ENCODE results near the gene RERE.

The RERE gene

GRCh38 chr1:8583031-8583430 lies 234.4 kb downstream of the RERE start:
- Mint-ChIP-seq H3K9me3 (no peaks in the 10 kb centered on the region), H3K27ac (no peak overlapping the region), H3K4me3 (no peak overlapping the region), H3K36me3 (ENCODE audit: low read depth) (peaks cover 4% of the 10 kb centered on the region), H3K27me3 (no peaks in the 10 kb centered on the region), H3K4me1 (ENCODE audit: low read depth) (peaks cover 13% of the 10 kb centered on the region)
- no peak for DNase-seq

GRCh38 chr1:8580566-8580965 lies 236.9 kb downstream of the RERE start:
- no peak overlapping the region for H3K27ac Mint-ChIP-seq
- no peaks in the 10 kb centered on the region for H3K27me3 Mint-ChIP-seq
- DNase-seq = no peak
- H3K4me1 Mint-ChIP-seq (ENCODE audit: low read depth) = no peaks in the 10 kb centered on the region
- H3K9me3 Mint-ChIP-seq = no peaks in the 10 kb centered on the region
- peaks cover 7% of the 10 kb centered on the region for H3K36me3 Mint-ChIP-seq (ENCODE audit: low read depth)
- H3K4me3 Mint-ChIP-seq = no peak overlapping the region

- peaks cover 7% of the 10 kb centered on the region for H3K36me3 Mint-ChIP-seq (ENCODE audit: low read depth)
- DNase-seq = no peak
- no peak overlapping the region for H3K27ac Mint-ChIP-seq
- H3K27me3 Mint-ChIP-seq = no peaks in the 10 kb centered on the region
- no peak overlapping the region for H3K4me3 Mint-ChIP-seq
- H3K9me3 Mint-ChIP-seq = no peaks in the 10 kb centered on the region
- no peaks in the 10 kb centered on the region for H3K4me1 Mint-ChIP-seq (ENCODE audit: low read depth)
Measured at GRCh38 chr1:8578936-8579335, 238.5 kb downstream of the RERE start.

GRCh38 chr1:8578132-8578877 lies 239.1 kb downstream of the RERE start:
- Mint-ChIP-seq H3K27ac (no peak overlapping the region), H3K4me3 (no peak overlapping the region), H3K9me3 (no peaks in the 10 kb centered on the region), H3K4me1 (ENCODE audit: low read depth) (no peaks in the 10 kb centered on the region), H3K36me3 (ENCODE audit: low read depth) (peaks cover 7% of the 10 kb centered on the region), H3K27me3 (no peaks in the 10 kb centered on the region)
- no peak for DNase-seq

- Mint-ChIP-seq H3K4me1 (ENCODE audit: low read depth) (peaks cover 5% of the 10 kb centered on the region), H3K27ac (no peak overlapping the region)
Measured at GRCh38 chr1:8574985-8575384, 242.5 kb downstream of the RERE start.

GRCh38 chr1:8572106-8572505 lies 245.3 kb downstream of the RERE start:
- H3K9me3 Mint-ChIP-seq = no peaks in the 10 kb centered on the region
- no peak overlapping the region for H3K4me3 Mint-ChIP-seq
- peaks cover 7% of the 10 kb centered on the region for H3K4me1 Mint-ChIP-seq (ENCODE audit: low read depth)
- H3K36me3 Mint-ChIP-seq (ENCODE audit: low read depth) = no peaks in the 10 kb centered on the region
- no peak overlapping the region for H3K27ac Mint-ChIP-seq
- H3K27me3 Mint-ChIP-seq = no peaks in the 10 kb centered on the region
- DNase-seq = no peak

More at GRCh38 chr1:8574985-8575384, 242.5 kb downstream of the RERE start:
- Mint-ChIP-seq H3K9me3 (no peaks in the 10 kb centered on the region), H3K36me3 (ENCODE audit: low read depth) (peaks cover 7% of the 10 kb centered on the region), H3K4me3 (no peak overlapping the region), H3K27me3 (no peaks in the 10 kb centered on the region)
- no peak for DNase-seq

- H3K27ac Mint-ChIP-seq = no peak overlapping the region
Measured at GRCh38 chr1:8571200-8571984, 246.0 kb downstream of the RERE start.

GRCh38 chr1:8570465-8570864 lies 247.0 kb downstream of the RERE start:
- Mint-ChIP-seq H3K36me3 (ENCODE audit: low read depth) (no peaks in the 10 kb centered on the region), H3K4me3 (no peak overlapping the region), H3K27me3 (no peaks in the 10 kb centered on the region), H3K9me3 (no peaks in the 10 kb centered on the region), H3K27ac (no peak overlapping the region), H3K4me1 (ENCODE audit: low read depth) (peaks cover 16% of the 10 kb centered on the region)
- no peak for DNase-seq

More at GRCh38 chr1:8571200-8571984, 246.0 kb downstream of the RERE start:
- no peak overlapping the region for H3K4me3 Mint-ChIP-seq
- no peaks in the 10 kb centered on the region for H3K9me3 Mint-ChIP-seq
- H3K4me1 Mint-ChIP-seq (ENCODE audit: low read depth) = peaks cover 9% of the 10 kb centered on the region
- DNase-seq = no peak
- H3K36me3 Mint-ChIP-seq (ENCODE audit: low read depth) = no peaks in the 10 kb centered on the region
- no peaks in the 10 kb centered on the region for H3K27me3 Mint-ChIP-seq

- Mint-ChIP-seq H3K27ac (no peak overlapping the region), H3K27me3 (no peaks in the 10 kb centered on the region), H3K36me3 (ENCODE audit: low read depth) (no peaks in the 10 kb centered on the region), H3K4me1 (ENCODE audit: low read depth) (peaks cover 19% of the 10 kb centered on the region), H3K4me3 (no peak overlapping the region), H3K9me3 (no peaks in the 10 kb centered on the region)
- no peak for DNase-seq
Measured at GRCh38 chr1:8569242-8569641, 248.2 kb downstream of the RERE start.

- no peak for DNase-seq
- H3K27me3 Mint-ChIP-seq = no peaks in the 10 kb centered on the region
- H3K36me3 Mint-ChIP-seq (ENCODE audit: low read depth) = no peaks in the 10 kb centered on the region
- H3K4me3 Mint-ChIP-seq = no peak overlapping the region
- H3K9me3 Mint-ChIP-seq = no peaks in the 10 kb centered on the region
- no peak overlapping the region for H3K27ac Mint-ChIP-seq
- peaks cover 21% of the 10 kb centered on the region for H3K4me1 Mint-ChIP-seq (ENCODE audit: low read depth)
Measured at GRCh38 chr1:8568837-8569236, 248.6 kb downstream of the RERE start.

- no peaks in the 10 kb centered on the region for H3K9me3 Mint-ChIP-seq
- peaks cover 34% of the 10 kb centered on the region for H3K4me1 Mint-ChIP-seq (ENCODE audit: low read depth)
- no peak for DNase-seq
- H3K36me3 Mint-ChIP-seq (ENCODE audit: low read depth) = no peaks in the 10 kb centered on the region
- no peak overlapping the region for H3K27ac Mint-ChIP-seq
- no peak overlapping the region for H3K4me3 Mint-ChIP-seq
- no peaks in the 10 kb centered on the region for H3K27me3 Mint-ChIP-seq
Measured at GRCh38 chr1:8567146-8567545, 250.3 kb downstream of the RERE start.

GRCh38 chr1:8565802-8566201 lies 251.6 kb downstream of the RERE start:
- H3K36me3 Mint-ChIP-seq (ENCODE audit: low read depth) = no peaks in the 10 kb centered on the region
- peaks cover 41% of the 10 kb centered on the region for H3K4me1 Mint-ChIP-seq (ENCODE audit: low read depth)
- H3K27ac Mint-ChIP-seq = peak overlapping the region; percentile 51
- H3K27me3 Mint-ChIP-seq = no peaks in the 10 kb centered on the region
- H3K9me3 Mint-ChIP-seq = no peaks in the 10 kb centered on the region
- no peak overlapping the region for H3K4me3 Mint-ChIP-seq
- DNase-seq = no peak

- no peak for DNase-seq
- no peak overlapping the region for H3K27ac Mint-ChIP-seq
- no peaks in the 10 kb centered on the region for H3K27me3 Mint-ChIP-seq
- H3K9me3 Mint-ChIP-seq = no peaks in the 10 kb centered on the region
- no peak overlapping the region for H3K4me3 Mint-ChIP-seq
- H3K4me1 Mint-ChIP-seq (ENCODE audit: low read depth) = peaks cover 54% of the 10 kb centered on the region
- no peaks in the 10 kb centered on the region for H3K36me3 Mint-ChIP-seq (ENCODE audit: low read depth)
Measured at GRCh38 chr1:8563944-8564537, 253.4 kb downstream of the RERE start.

- Mint-ChIP-seq H3K36me3 (ENCODE audit: low read depth) (no peaks in the 10 kb centered on the region), H3K4me3 (no peak overlapping the region), H3K9me3 (no peaks in the 10 kb centered on the region), H3K27ac (peak overlapping the region; percentile 53), H3K27me3 (no peaks in the 10 kb centered on the region), H3K4me1 (ENCODE audit: low read depth) (peaks cover 54% of the 10 kb centered on the region)
- no peak for DNase-seq
Measured at GRCh38 chr1:8562881-8563865, 254.3 kb downstream of the RERE start.
